Liver (tissue), 9 donors: Measurements from ENCODE around the gene CD59. TPM values are rescaled to one million over a fixed set of nuclear protein-coding genes. Genes with fewer than 3 reads are reported as not detected.

ENCODE experiments used
- DNase-seq: peaks from one replicate; pipeline ENCODE4 v3.0.0-alpha.2; 2017; ENCODE audit warnings: low spot score
- H3K27ac ChIP-seq, 2 donors: one replicate each; pipeline ENCODE4 v1.7.0; 2013; ENCODE audit warnings: inconsistent platforms in 2 of 2, low read length in 2 of 2, control low read depth in 1 of 2, low read depth in 1 of 2, mild to moderate bottlenecking in 1 of 2
- H3K27me3 ChIP-seq, 4 donors: one replicate each; pipeline versions ENCODE4 v1.6.1 to v1.7.0; 2013; ENCODE audit warnings: low read length in 3 of 4, inconsistent platforms in 1 of 4, mild to moderate bottlenecking in 1 of 4, moderate library complexity in 1 of 4; ENCODE audit not compliant: control insufficient read depth in 4 of 4, insufficient read depth in 4 of 4
- H3K36me3 ChIP-seq, 4 donors: one replicate each; pipeline versions ENCODE4 v1.6.1 to v1.7.0; 2013; ENCODE audit warnings: low read length in 3 of 4, mild to moderate bottlenecking in 3 of 4, low read depth in 1 of 4, moderate library complexity in 1 of 4; ENCODE audit not compliant: control insufficient read depth in 4 of 4, insufficient read depth in 3 of 4
- H3K4me1 ChIP-seq, 4 donors: one replicate each; pipeline versions ENCODE4 v1.6.1 to v1.7.0; 2013; ENCODE audit warnings: low read length in 3 of 4, mild to moderate bottlenecking in 3 of 4, moderate library complexity in 1 of 4; ENCODE audit not compliant: control insufficient read depth in 4 of 4, insufficient read depth in 4 of 4
- H3K4me3 ChIP-seq, 3 donors: one replicate each; pipeline versions ENCODE4 v1.6.1 to v1.7.0; 2013; ENCODE audit warnings: low read length in 3 of 3, control low read depth in 1 of 3, low read depth in 1 of 3, mild to moderate bottlenecking in 1 of 3
- H3K9ac ChIP-seq, 2 donors: one replicate each; pipeline ENCODE4 v1.7.0; 2013; ENCODE audit warnings: low read length in 2 of 2, mild to moderate bottlenecking in 2 of 2, moderate library complexity in 2 of 2, control low read depth in 1 of 2, low read depth in 1 of 2
- H3K9me3 ChIP-seq, 4 donors: one replicate each; pipeline versions ENCODE4 v1.6.1 to v1.7.0; 2013; ENCODE audit warnings: low read length in 3 of 4; ENCODE audit not compliant: control insufficient read depth in 4 of 4
- ATF3 ChIP-seq: IDR thresholded peaks from 2 replicates; pipeline ENCODE4 v1.6.1; 2016; ENCODE audit warnings: antibody characterized with exemption
- EGR1 ChIP-seq, 2 donors: IDR thresholded peaks; 2 replicates each; pipeline ENCODE4 v1.6.1; 2016 to 2018; ENCODE audit warnings: antibody characterized with exemption in 2 of 2, low read depth in 2 of 2
- FOXA1 ChIP-seq: IDR thresholded peaks from 2 replicates; pipeline ENCODE4 v1.6.1; 2016; ENCODE audit warnings: antibody characterized with exemption
- FOXA2 ChIP-seq: IDR thresholded peaks from 2 replicates; pipeline ENCODE4 v1.6.1; 2016; ENCODE audit warnings: antibody characterized with exemption
- GABPA ChIP-seq, 2 donors: IDR thresholded peaks in 1 of 2; conservative IDR thresholded peaks in 1 of 2; 2 replicates each; pipeline ENCODE4 v1.6.1; 2016; ENCODE audit warnings: antibody characterized with exemption in 2 of 2, mild to moderate bottlenecking in 1 of 2, moderate library complexity in 1 of 2
- HNF4A ChIP-seq, 2 donors: conservative IDR thresholded peaks; 2 replicates each; pipeline ENCODE4 v1.6.1; 2016; ENCODE audit warnings: antibody characterized with exemption in 2 of 2, mild to moderate bottlenecking in 2 of 2
- HNF4G ChIP-seq: IDR thresholded peaks from 2 replicates; pipeline ENCODE4 v1.6.1; 2016; ENCODE audit warnings: antibody characterized with exemption
- JUND ChIP-seq, 2 donors: IDR thresholded peaks; 2 replicates each; pipeline ENCODE4 v1.6.1; 2016; ENCODE audit warnings: antibody characterized with exemption in 2 of 2
- NR2F2 ChIP-seq: IDR thresholded peaks from 2 replicates; pipeline ENCODE4 v1.6.1; 2016; ENCODE audit warnings: antibody characterized with exemption
- RAD21 ChIP-seq, 2 donors: IDR thresholded peaks; 2 replicates each; pipeline ENCODE4 v1.6.1; 2016; ENCODE audit warnings: antibody characterized with exemption in 2 of 2, mild to moderate bottlenecking in 2 of 2
- REST ChIP-seq: IDR thresholded peaks from 2 replicates; pipeline ENCODE4 v1.6.1; 2016; ENCODE audit warnings: antibody characterized with exemption, mild to moderate bottlenecking
- RXRA ChIP-seq, 2 donors: IDR thresholded peaks; 2 replicates each; pipeline ENCODE4 v1.6.1; 2017 to 2018; ENCODE audit warnings: antibody characterized with exemption in 2 of 2, mild to moderate bottlenecking in 1 of 2
- SP1 ChIP-seq: IDR thresholded peaks from 2 replicates; pipeline ENCODE4 v1.6.1; 2018; ENCODE audit warnings: antibody characterized with exemption, mild to moderate bottlenecking
- TAF1 ChIP-seq: conservative IDR thresholded peaks from 2 replicates; pipeline ENCODE4 v1.6.1; 2016; ENCODE audit warnings: antibody characterized with exemption, mild to moderate bottlenecking
- YY1 ChIP-seq: IDR thresholded peaks from 2 replicates; pipeline ENCODE4 v1.6.1; 2016; ENCODE audit warnings: antibody characterized with exemption, mild to moderate bottlenecking
- ZBTB33 ChIP-seq: IDR thresholded peaks from 2 replicates; pipeline ENCODE4 v1.6.1; 2016; ENCODE audit warnings: antibody characterized with exemption
- WGBS: extraction: QIAGEN DNeasy Blood & Tissue Kit; methylation state at CpG from one replicate; pipeline ENCODE4 v1.1.7; 2013; 5-methylcytosine and 5-hydroxymethylcytosine counted together
- polyA plus RNA-seq, 2 donors: library from polyadenylated mRNA; stranded (reverse) in 1 of 2; unstranded in 1 of 2; fragments of 200-250 nt in 1 of 2; fragments of >200 nt in 1 of 2; fragmentation: Nextera tagmentation in 1 of 2; extraction: Ambion mirVana in 1 of 2; gene quantifications; one replicate each; pipeline versions ENCODE4 v1.2.1 to v1.2.3, GENCODE V29; 2013 to 2015
- total RNA-seq, 2 donors: library from RNA; depleted of rRNA; stranded (reverse); fragments of >200 nt; gene quantifications; one replicate each; pipeline ENCODE4 v1.2.3, GENCODE V29; 2014
- TF ChIP-seq, protein P1 (sequence below): fragments of 150-350 bp; IDR thresholded peaks from 2 replicates; pipeline ENCODE4 v1.5.1; 2017; ENCODE audit warnings: improper control_type of control experiment, low read depth, low read length; ENCODE audit not compliant: missing input control
- TF ChIP-seq, protein P2 (sequence below): IDR thresholded peaks from 2 replicates; pipeline ENCODE4 v1.6.1; 2016; ENCODE audit warnings: antibody characterized with exemption
- donor health status: healthy.
- donor health status: healthy.
- donor health status: healthy.
- donor health status: healthy.
- donor health status: healthy.

Gene CD59
- total and polyA plus RNA-seq, 4 donors: 74.2 to 181 (median 130) TPM

DNA sequence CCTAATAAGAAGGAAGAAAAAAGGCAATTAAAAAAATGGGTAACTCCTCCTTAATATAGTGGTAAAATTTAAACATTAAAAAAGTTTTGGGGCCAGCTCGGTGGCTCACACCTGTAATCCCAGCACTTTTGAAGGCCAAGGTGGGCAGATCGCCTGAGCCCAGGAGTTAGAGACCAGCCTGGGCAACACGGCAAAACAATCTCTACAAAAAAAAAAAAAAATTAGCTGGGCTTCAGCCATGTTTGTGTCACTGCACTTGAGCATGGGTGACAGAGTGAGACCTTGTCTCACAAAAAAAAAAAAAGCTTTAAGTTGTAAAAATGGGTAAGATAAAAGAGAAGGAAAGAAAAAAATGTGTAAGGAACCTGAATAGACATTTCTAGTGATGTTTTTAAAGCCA, 49.4 kb upstream of the CD59 start (continued):
- TF ChIP-seq, protein P1, sequence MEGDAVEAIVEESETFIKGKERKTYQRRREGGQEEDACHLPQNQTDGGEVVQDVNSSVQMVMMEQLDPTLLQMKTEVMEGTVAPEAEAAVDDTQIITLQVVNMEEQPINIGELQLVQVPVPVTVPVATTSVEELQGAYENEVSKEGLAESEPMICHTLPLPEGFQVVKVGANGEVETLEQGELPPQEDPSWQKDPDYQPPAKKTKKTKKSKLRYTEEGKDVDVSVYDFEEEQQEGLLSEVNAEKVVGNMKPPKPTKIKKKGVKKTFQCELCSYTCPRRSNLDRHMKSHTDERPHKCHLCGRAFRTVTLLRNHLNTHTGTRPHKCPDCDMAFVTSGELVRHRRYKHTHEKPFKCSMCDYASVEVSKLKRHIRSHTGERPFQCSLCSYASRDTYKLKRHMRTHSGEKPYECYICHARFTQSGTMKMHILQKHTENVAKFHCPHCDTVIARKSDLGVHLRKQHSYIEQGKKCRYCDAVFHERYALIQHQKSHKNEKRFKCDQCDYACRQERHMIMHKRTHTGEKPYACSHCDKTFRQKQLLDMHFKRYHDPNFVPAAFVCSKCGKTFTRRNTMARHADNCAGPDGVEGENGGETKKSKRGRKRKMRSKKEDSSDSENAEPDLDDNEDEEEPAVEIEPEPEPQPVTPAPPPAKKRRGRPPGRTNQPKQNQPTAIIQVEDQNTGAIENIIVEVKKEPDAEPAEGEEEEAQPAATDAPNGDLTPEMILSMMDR: no peak
- no peak for TF ChIP-seq RXRA (IDR thresholded peaks at IDR 0.05)
- TF ChIP-seq SP1: no peak
- TF ChIP-seq JUND (IDR thresholded peaks at IDR 0.05): no peak
- TF ChIP-seq YY1: no peak

DNA sequence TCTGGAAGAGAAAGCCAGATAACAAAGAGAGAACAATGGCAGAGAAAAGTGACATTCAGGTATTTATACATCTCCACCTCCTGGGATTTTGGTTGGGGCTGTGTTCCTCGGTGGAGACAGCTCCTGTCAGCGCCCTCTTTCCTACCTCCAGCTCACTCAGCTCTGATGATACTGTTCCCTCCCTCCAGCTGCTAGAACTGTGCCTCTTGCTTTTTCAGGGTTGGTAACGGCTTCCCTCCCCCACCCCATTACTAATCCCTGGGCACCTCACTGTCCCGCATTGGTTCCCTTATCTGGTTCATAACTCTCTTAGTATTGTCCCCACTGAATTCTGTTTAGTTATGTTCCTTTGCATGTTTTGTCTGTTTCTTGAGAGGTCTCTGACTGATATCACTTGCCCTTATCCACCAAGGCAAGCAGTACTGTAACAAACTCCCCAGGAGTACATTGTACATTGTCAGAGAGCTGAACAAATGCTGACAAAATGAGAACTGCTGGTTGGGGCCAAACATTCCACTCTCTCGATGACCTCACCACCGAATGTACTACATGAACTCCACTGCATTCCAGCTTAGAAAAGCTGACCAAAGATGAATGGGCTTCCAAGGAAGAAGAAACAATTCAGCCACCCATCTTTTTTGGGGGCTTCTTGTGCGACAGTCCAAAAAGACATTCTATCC, 43.8 kb upstream of the CD59 start:
- no peak for DNase-seq

More for the DNA sequence above, 43.8 kb upstream of the CD59 start:
- TF ChIP-seq YY1 (no peak), FOXA2 (no peak), RXRA (IDR thresholded peaks at IDR 0.05) (no peak), EGR1 (IDR thresholded peaks at IDR 0.05; ENCODE audit: low read depth in 2 of 2) (no peak), ZBTB33 (no peak), FOXA1 (no peak), GABPA (IDR thresholded peaks at IDR 0.05 in 1 of 2, conservative IDR thresholded peaks at IDR 0.05 in 1 of 2) (no peak), HNF4A (conservative IDR thresholded peaks at IDR 0.05) (no peak), RAD21 (IDR thresholded peaks at IDR 0.05) (no peak), TAF1 (no peak), SP1 (no peak), REST (no peak), JUND (IDR thresholded peaks at IDR 0.05) (no peak), ATF3 (no peak), NR2F2 (no peak), HNF4G (no peak)
- TF ChIP-seq, protein P2, sequence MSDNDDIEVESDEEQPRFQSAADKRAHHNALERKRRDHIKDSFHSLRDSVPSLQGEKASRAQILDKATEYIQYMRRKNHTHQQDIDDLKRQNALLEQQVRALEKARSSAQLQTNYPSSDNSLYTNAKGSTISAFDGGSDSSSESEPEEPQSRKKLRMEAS: no peak
- TF ChIP-seq, protein P1: no peak
- Histone ChIP-seq H3K4me3 (no peak overlapping the region), H3K9ac (no peak overlapping the region), H3K27me3 (no peaks in the 10 kb centered on the region), H3K36me3 (no peaks in the 10 kb centered on the region), H3K9me3 (no peaks in the 10 kb centered on the region), H3K4me1 (peaks cover 0 to 2% (median under 1%) of the 10 kb centered on the region in 4 donors), H3K27ac (no peak overlapping the region)
- 74% methylated on average over 7 of the region's 7 CpGs for WGBS
